Measurements from ENCODE around the gene DYSF.

Gene DYSF

GRCh38 chr2:71588497-71589170, 135.3 kb downstream of the DYSF start:
- Histone ChIP-seq H3K9me3 (ENCODE audit: severe bottlenecking) (no peaks in the 10 kb centered on the region), H3K4me1 (ENCODE audit: insufficient read depth, poor library complexity, severe bottlenecking) (no peaks in the 10 kb centered on the region), H3K27me3 (ENCODE audit: insufficient read depth, poor library complexity, severe bottlenecking) (no peaks in the 10 kb centered on the region), H3K27ac (ENCODE audit: poor library complexity, severe bottlenecking) (no peak overlapping the region), H3K36me3 (ENCODE audit: low read depth) (no peaks in the 10 kb centered on the region), H3K4me3 (ENCODE audit: severe bottlenecking) (no peak overlapping the region)
- no peak for TF ChIP-seq CTCF (IDR thresholded peaks at IDR 0.05; ENCODE audit: poor library complexity, severe bottlenecking)
- no peak for DNase-seq (ENCODE audit: low spot score)
- ATAC-seq (ENCODE audit: low read depth) = no peak

GRCh38 chr2:71589763-71590162, 136.4 kb downstream of the DYSF start:
- DNase-seq (ENCODE audit: low spot score) = no peak
- TF ChIP-seq CTCF (IDR thresholded peaks at IDR 0.05; ENCODE audit: poor library complexity, severe bottlenecking) = no peak
- no peaks in the 10 kb centered on the region for H3K9me3 ChIP-seq (ENCODE audit: severe bottlenecking)
- H3K4me1 ChIP-seq (ENCODE audit: insufficient read depth, poor library complexity, severe bottlenecking) = no peaks in the 10 kb centered on the region
- ATAC-seq (ENCODE audit: low read depth) = no peak
- H3K36me3 ChIP-seq (ENCODE audit: low read depth) = no peaks in the 10 kb centered on the region
- no peak overlapping the region for H3K27ac ChIP-seq (ENCODE audit: poor library complexity, severe bottlenecking)
- H3K27me3 ChIP-seq (ENCODE audit: insufficient read depth, poor library complexity, severe bottlenecking) = no peaks in the 10 kb centered on the region
- H3K4me3 ChIP-seq (ENCODE audit: severe bottlenecking) = no peak overlapping the region

- ATAC-seq (ENCODE audit: low read depth) (no peak), DNase-seq (ENCODE audit: low spot score) (no peak)
- H3K27ac ChIP-seq (ENCODE audit: poor library complexity, severe bottlenecking) = no peak overlapping the region
- H3K27me3 ChIP-seq (ENCODE audit: insufficient read depth, poor library complexity, severe bottlenecking) = no peaks in the 10 kb centered on the region
- no peak for TF ChIP-seq CTCF (IDR thresholded peaks at IDR 0.05; ENCODE audit: poor library complexity, severe bottlenecking)
- no peaks in the 10 kb centered on the region for H3K36me3 ChIP-seq (ENCODE audit: low read depth)
- no peaks in the 10 kb centered on the region for H3K9me3 ChIP-seq (ENCODE audit: severe bottlenecking)
- no peak overlapping the region for H3K4me3 ChIP-seq (ENCODE audit: severe bottlenecking)
- H3K4me1 ChIP-seq (ENCODE audit: insufficient read depth, poor library complexity, severe bottlenecking) = no peaks in the 10 kb centered on the region
Measured at GRCh38 chr2:71591044-71591443, 137.7 kb downstream of the DYSF start.

- no peaks in the 10 kb centered on the region for H3K36me3 ChIP-seq (ENCODE audit: low read depth)
- no peak for TF ChIP-seq CTCF (IDR thresholded peaks at IDR 0.05; ENCODE audit: poor library complexity, severe bottlenecking)
- H3K27me3 ChIP-seq (ENCODE audit: insufficient read depth, poor library complexity, severe bottlenecking) = no peaks in the 10 kb centered on the region
- H3K27ac ChIP-seq (ENCODE audit: poor library complexity, severe bottlenecking) = no peak overlapping the region
- ATAC-seq (ENCODE audit: low read depth) (no peak), DNase-seq (ENCODE audit: low spot score) (no peak)
- no peaks in the 10 kb centered on the region for H3K4me1 ChIP-seq (ENCODE audit: insufficient read depth, poor library complexity, severe bottlenecking)
- no peak overlapping the region for H3K4me3 ChIP-seq (ENCODE audit: severe bottlenecking)
- H3K9me3 ChIP-seq (ENCODE audit: severe bottlenecking) = no peaks in the 10 kb centered on the region
Measured at GRCh38 chr2:71592181-71592711, 138.9 kb downstream of the DYSF start.

GRCh38 chr2:71595569-71595968, 142.2 kb downstream of the DYSF start:
- H3K27me3 ChIP-seq (ENCODE audit: insufficient read depth, poor library complexity, severe bottlenecking) = no peaks in the 10 kb centered on the region
- no peaks in the 10 kb centered on the region for H3K9me3 ChIP-seq (ENCODE audit: severe bottlenecking)
- no peak overlapping the region for H3K4me3 ChIP-seq (ENCODE audit: severe bottlenecking)
- no peak for ATAC-seq (ENCODE audit: low read depth)
- H3K27ac ChIP-seq (ENCODE audit: poor library complexity, severe bottlenecking) = no peak overlapping the region
- no peak for TF ChIP-seq CTCF (IDR thresholded peaks at IDR 0.05; ENCODE audit: poor library complexity, severe bottlenecking)
- H3K36me3 ChIP-seq (ENCODE audit: low read depth) = no peaks in the 10 kb centered on the region
- H3K4me1 ChIP-seq (ENCODE audit: insufficient read depth, poor library complexity, severe bottlenecking) = no peaks in the 10 kb centered on the region
- DNase-seq (ENCODE audit: low spot score) = no peak

All from RWPE2 (cell line).